AG09309 (cell line): ENCODE data around the gene FAAP100.

Source experiments
- DNase-seq: peaks from one replicate; pipeline ENCODE4 v3.0.0-alpha.2; 2010; ENCODE audit warnings: low read depth
- H3K4me3 ChIP-seq: 2 replicates; pipeline ENCODE4 v1.5.1; 2011; ENCODE audit warnings: mild to moderate bottlenecking, low read depth, low read length, moderate library complexity; ENCODE audit not compliant: control insufficient read depth
- CTCF ChIP-seq: IDR thresholded peaks from 2 replicates; pipeline ENCODE4 v1.5.1; 2011; ENCODE audit warnings: mild to moderate bottlenecking, low read depth, low read length, inconsistent platforms; ENCODE audit not compliant: insufficient read depth, control insufficient read depth; ENCODE audit errors: missing control alignments

FAAP100 gene

GRCh38 chr17:81581758-81582157 is 29.6 kb upstream of the FAAP100 start:
- DNase-seq, result no peak
- no peak for TF ChIP-seq CTCF
- H3K4me3 ChIP-seq, result no peak overlapping the region

GRCh38 chr17:81580481-81580880 is 28.3 kb upstream of the FAAP100 start:
- TF ChIP-seq CTCF, result no peak
- no peak overlapping the region for H3K4me3 ChIP-seq
- DNase-seq, result no peak

- no peak for DNase-seq
- TF ChIP-seq CTCF, result no peak
- no peak overlapping the region for H3K4me3 ChIP-seq
Observed at GRCh38 chr17:81579821-81580321, 27.7 kb upstream of the FAAP100 start.

- DNase-seq, result no peak
- no peak for TF ChIP-seq CTCF
- H3K4me3 ChIP-seq, result no peak overlapping the region
Observed at GRCh38 chr17:81579298-81579697, 27.1 kb upstream of the FAAP100 start.

GRCh38 chr17:81578561-81579225 is 26.5 kb upstream of the FAAP100 start:
- no peak overlapping the region for H3K4me3 ChIP-seq
- no peak for TF ChIP-seq CTCF
- DNase-seq, result no peak

- no peak for TF ChIP-seq CTCF
- H3K4me3 ChIP-seq, result no peak overlapping the region
- DNase-seq, result no peak
Observed at GRCh38 chr17:81578038-81578441, 25.9 kb upstream of the FAAP100 start.
